Effector CD8-positive, alpha-beta T cell (primary cell): ENCODE data around the gene MYO9B.
A peak's percentile ranks its signal among the peaks of the same experiment; 100 is the strongest.

Experiments used
- DNase-seq: peaks from one replicate; lab custom pipeline; 2025; lab: John Stamatoyannopoulos, UW

Gene MYO9B

GRCh38 chr19:17061691-17062090 lies 13.9 kb upstream of the MYO9B start:
- no peak for DNase-seq

- no peak for DNase-seq
Observed at GRCh38 chr19:17063428-17063827, 12.1 kb upstream of the MYO9B start.

- no peak for DNase-seq
Observed at GRCh38 chr19:17069193-17069592, 6.4 kb upstream of the MYO9B start.

- no peak for DNase-seq
Observed at GRCh38 chr19:17070421-17070820, 5.2 kb upstream of the MYO9B start.

GRCh38 chr19:17070912-17071311 lies 4.7 kb upstream of the MYO9B start:
- DNase-seq = no peak

- DNase-seq = no peak
Observed at GRCh38 chr19:17073869-17074633, 1.5 kb upstream of the MYO9B start.

- DNase-seq = no peak
Observed at GRCh38 chr19:17074634-17075034, 943 bp upstream of the MYO9B start.

- peak; percentile 39 for DNase-seq
Observed at GRCh38 chr19:17075864-17076542, 426 bp downstream of the MYO9B start.

- DNase-seq = no peak
Observed at GRCh38 chr19:17076543-17076991, 990 bp downstream of the MYO9B start.

- DNase-seq = no peak
Observed at GRCh38 chr19:17077447-17078028, 2.0 kb downstream of the MYO9B start.

GRCh38 chr19:17078036-17078919 lies 2.7 kb downstream of the MYO9B start:
- DNase-seq = no peak

- no peak for DNase-seq
Observed at GRCh38 chr19:17078920-17079709, 3.5 kb downstream of the MYO9B start.

GRCh38 chr19:17079710-17080439 lies 4.3 kb downstream of the MYO9B start:
- no peak for DNase-seq

GRCh38 chr19:17080440-17080801 lies 4.8 kb downstream of the MYO9B start:
- DNase-seq = no peak

- DNase-seq = no peak
Observed at GRCh38 chr19:17081672-17082630, 6.4 kb downstream of the MYO9B start.

- no peak for DNase-seq
Observed at GRCh38 chr19:17086120-17086519, 10.5 kb downstream of the MYO9B start.

- DNase-seq = no peak
Observed at GRCh38 chr19:17086834-17087233, 11.3 kb downstream of the MYO9B start.

- DNase-seq = no peak
Observed at GRCh38 chr19:17088552-17088951, 13.0 kb downstream of the MYO9B start.

- no peak for DNase-seq
Observed at GRCh38 chr19:17090583-17090982, 15.0 kb downstream of the MYO9B start.
